H1 (cell line): ENCODE results near the gene GNAT2. TPM values are rescaled to one million over a fixed set of nuclear protein-coding genes. Genes with fewer than 3 reads are reported as not detected.

ENCODE experiments used
- BRCA1 ChIP-seq: IDR thresholded peaks from 2 replicates; pipeline ENCODE4 v1.6.1; 2012; ENCODE audit warnings: low read depth, low read length, improper control_type of control experiment
- FOSL1 ChIP-seq: IDR thresholded peaks from 2 replicates; pipeline ENCODE4 v1.6.1; 2011; ENCODE audit warnings: mild to moderate bottlenecking, low read depth, low read length, moderate library complexity; ENCODE audit not compliant: insufficient read depth
- MAFK ChIP-seq: IDR thresholded peaks from 2 replicates; pipeline ENCODE4 v1.6.1; 2012; ENCODE audit warnings: low read depth, mild to moderate bottlenecking, improper control_type of control experiment, low read length
- SIRT6 ChIP-seq: IDR thresholded peaks from one replicate; pipeline ENCODE4 v1.7.1; 2012; ENCODE audit warnings: low read length, inconsistent platforms
- SP4 ChIP-seq: IDR thresholded peaks from 2 replicates; pipeline ENCODE4 v1.6.1; 2012; ENCODE audit warnings: low read length, inconsistent platforms
- SRF ChIP-seq: IDR thresholded peaks from 2 replicates; pipeline ENCODE4 v1.6.1; 2011; ENCODE audit warnings: mild to moderate bottlenecking, low read depth, low read length, moderate library complexity
- polyA plus RNA-seq, 7 experiments: library from polyadenylated mRNA; depleted of rRNA in 3 of 7; stranded (reverse) in 5 of 7; unstranded in 2 of 7; fragments of >200 nt in 5 of 7; fragments of 200-250 nt in 2 of 7; gene quantifications; 1 replicate in 5 of 7; 2 replicates in 1 of 7; 4 replicates in 1 of 7; pipeline versions ENCODE4 v1.2.1 to v1.2.3, GENCODE V29; 2011 to 2013; ENCODE audit warnings: missing spikeins in 2 of 7, mixed read lengths in 2 of 7
- total RNA-seq: library from RNA; stranded (reverse); fragmentation: NEBNext Ultra II Directional; extraction: Animal tissue kit (Norgen Biotek cat#: 25700); gene quantifications from 2 replicates; pipeline ENCODE4 v1.2.1, GENCODE V29; 2021
- TF ChIP-seq, protein P1 (sequence below): fragments of 300-600 bp; sonication (generic); IDR thresholded peaks from 2 replicates; pipeline ENCODE4 v1.7.1; 2012; ENCODE audit warnings: low read length, moderate library complexity, mild to moderate bottlenecking, inconsistent platforms; ENCODE audit not compliant: insufficient replicate concordance
- TF ChIP-seq, protein P2 (sequence below), 3 experiments: IDR thresholded peaks; 1 replicate in 2 of 3; 2 replicates in 1 of 3; pipeline versions ENCODE4 v1.5.1 to v1.6.1; 2011; ENCODE audit warnings: low read length in 3 of 3, mild to moderate bottlenecking in 3 of 3, inconsistent platforms in 2 of 3, low read depth in 1 of 3, moderate library complexity in 1 of 3; ENCODE audit not compliant: insufficient read depth in 1 of 3; ENCODE audit errors: control extremely low read depth in 1 of 3

Gene GNAT2
- total and polyA plus RNA-seq, 2 of the 8 experiments (the other 6 are each of a cell fraction or from before 2014, with no cell fraction given) = 0.05 TPM; not detected in 1

DNA sequence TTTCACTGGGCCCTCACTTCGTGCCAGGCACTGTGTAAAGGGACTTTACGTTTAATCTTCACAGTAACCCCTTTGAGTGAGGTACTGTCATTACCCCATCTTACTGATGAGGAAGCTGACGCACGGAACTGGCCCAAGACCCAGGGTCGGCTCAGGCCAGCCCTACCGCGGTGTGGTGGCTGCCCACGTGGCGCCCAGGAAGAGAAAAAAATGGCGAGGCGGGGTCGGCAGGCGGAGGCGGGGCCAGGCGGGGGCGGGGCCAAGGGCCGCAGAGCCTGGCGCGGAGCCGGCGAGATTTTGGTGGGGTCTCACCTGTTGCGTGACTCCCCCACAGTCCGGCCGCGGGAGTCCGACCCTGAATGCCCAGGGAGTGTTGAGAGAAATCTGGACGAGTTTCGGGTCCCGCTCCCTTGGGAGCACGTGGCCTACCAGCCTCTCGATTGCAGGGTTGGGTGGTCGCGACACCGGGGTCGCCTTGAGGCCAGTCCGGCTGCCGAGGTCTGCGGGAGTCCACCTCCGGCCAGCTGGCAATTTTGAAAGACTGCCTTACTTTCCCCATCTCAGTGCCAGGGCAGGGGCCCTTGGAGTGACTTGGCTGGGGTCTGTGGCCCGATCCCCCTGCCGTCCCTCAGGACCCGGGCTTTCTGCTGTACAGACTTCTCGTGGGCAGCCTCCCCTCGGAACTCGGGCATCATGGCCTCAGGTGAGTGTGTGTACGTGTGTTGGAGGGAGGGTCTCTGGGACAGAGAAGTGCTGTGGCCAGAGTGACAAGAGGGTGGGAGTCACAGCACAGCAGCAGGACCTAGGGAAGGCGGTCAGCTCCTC is at the start of gene GNAT2, which contains the start of gene AMPD2 (continued):
- TF ChIP-seq, protein P1, sequence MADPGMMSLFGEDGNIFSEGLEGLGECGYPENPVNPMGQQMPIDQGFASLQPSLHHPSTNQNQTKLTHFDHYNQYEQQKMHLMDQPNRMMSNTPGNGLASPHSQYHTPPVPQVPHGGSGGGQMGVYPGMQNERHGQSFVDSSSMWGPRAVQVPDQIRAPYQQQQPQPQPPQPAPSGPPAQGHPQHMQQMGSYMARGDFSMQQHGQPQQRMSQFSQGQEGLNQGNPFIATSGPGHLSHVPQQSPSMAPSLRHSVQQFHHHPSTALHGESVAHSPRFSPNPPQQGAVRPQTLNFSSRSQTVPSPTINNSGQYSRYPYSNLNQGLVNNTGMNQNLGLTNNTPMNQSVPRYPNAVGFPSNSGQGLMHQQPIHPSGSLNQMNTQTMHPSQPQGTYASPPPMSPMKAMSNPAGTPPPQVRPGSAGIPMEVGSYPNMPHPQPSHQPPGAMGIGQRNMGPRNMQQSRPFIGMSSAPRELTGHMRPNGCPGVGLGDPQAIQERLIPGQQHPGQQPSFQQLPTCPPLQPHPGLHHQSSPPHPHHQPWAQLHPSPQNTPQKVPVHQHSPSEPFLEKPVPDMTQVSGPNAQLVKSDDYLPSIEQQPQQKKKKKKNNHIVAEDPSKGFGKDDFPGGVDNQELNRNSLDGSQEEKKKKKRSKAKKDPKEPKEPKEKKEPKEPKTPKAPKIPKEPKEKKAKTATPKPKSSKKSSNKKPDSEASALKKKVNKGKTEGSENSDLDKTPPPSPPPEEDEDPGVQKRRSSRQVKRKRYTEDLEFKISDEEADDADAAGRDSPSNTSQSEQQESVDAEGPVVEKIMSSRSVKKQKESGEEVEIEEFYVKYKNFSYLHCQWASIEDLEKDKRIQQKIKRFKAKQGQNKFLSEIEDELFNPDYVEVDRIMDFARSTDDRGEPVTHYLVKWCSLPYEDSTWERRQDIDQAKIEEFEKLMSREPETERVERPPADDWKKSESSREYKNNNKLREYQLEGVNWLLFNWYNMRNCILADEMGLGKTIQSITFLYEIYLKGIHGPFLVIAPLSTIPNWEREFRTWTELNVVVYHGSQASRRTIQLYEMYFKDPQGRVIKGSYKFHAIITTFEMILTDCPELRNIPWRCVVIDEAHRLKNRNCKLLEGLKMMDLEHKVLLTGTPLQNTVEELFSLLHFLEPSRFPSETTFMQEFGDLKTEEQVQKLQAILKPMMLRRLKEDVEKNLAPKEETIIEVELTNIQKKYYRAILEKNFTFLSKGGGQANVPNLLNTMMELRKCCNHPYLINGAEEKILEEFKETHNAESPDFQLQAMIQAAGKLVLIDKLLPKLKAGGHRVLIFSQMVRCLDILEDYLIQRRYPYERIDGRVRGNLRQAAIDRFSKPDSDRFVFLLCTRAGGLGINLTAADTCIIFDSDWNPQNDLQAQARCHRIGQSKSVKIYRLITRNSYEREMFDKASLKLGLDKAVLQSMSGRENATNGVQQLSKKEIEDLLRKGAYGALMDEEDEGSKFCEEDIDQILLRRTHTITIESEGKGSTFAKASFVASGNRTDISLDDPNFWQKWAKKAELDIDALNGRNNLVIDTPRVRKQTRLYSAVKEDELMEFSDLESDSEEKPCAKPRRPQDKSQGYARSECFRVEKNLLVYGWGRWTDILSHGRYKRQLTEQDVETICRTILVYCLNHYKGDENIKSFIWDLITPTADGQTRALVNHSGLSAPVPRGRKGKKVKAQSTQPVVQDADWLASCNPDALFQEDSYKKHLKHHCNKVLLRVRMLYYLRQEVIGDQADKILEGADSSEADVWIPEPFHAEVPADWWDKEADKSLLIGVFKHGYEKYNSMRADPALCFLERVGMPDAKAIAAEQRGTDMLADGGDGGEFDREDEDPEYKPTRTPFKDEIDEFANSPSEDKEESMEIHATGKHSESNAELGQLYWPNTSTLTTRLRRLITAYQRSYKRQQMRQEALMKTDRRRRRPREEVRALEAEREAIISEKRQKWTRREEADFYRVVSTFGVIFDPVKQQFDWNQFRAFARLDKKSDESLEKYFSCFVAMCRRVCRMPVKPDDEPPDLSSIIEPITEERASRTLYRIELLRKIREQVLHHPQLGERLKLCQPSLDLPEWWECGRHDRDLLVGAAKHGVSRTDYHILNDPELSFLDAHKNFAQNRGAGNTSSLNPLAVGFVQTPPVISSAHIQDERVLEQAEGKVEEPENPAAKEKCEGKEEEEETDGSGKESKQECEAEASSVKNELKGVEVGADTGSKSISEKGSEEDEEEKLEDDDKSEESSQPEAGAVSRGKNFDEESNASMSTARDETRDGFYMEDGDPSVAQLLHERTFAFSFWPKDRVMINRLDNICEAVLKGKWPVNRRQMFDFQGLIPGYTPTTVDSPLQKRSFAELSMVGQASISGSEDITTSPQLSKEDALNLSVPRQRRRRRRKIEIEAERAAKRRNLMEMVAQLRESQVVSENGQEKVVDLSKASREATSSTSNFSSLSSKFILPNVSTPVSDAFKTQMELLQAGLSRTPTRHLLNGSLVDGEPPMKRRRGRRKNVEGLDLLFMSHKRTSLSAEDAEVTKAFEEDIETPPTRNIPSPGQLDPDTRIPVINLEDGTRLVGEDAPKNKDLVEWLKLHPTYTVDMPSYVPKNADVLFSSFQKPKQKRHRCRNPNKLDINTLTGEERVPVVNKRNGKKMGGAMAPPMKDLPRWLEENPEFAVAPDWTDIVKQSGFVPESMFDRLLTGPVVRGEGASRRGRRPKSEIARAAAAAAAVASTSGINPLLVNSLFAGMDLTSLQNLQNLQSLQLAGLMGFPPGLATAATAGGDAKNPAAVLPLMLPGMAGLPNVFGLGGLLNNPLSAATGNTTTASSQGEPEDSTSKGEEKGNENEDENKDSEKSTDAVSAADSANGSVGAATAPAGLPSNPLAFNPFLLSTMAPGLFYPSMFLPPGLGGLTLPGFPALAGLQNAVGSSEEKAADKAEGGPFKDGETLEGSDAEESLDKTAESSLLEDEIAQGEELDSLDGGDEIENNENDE = no peak
- TF ChIP-seq SP4 (0 out of 2 replicates have a peak, but pooled peaks have one; percentile 8), SIRT6 (no peak), SRF (no peak), BRCA1 (no peak), FOSL1 (no peak), MAFK (no peak)
- TF ChIP-seq, protein P2, sequence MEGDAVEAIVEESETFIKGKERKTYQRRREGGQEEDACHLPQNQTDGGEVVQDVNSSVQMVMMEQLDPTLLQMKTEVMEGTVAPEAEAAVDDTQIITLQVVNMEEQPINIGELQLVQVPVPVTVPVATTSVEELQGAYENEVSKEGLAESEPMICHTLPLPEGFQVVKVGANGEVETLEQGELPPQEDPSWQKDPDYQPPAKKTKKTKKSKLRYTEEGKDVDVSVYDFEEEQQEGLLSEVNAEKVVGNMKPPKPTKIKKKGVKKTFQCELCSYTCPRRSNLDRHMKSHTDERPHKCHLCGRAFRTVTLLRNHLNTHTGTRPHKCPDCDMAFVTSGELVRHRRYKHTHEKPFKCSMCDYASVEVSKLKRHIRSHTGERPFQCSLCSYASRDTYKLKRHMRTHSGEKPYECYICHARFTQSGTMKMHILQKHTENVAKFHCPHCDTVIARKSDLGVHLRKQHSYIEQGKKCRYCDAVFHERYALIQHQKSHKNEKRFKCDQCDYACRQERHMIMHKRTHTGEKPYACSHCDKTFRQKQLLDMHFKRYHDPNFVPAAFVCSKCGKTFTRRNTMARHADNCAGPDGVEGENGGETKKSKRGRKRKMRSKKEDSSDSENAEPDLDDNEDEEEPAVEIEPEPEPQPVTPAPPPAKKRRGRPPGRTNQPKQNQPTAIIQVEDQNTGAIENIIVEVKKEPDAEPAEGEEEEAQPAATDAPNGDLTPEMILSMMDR (IDR thresholded peaks at IDR 0.05; ENCODE audit: control extremely low read depth in 1 of 3, insufficient read depth in 1 of 3, low read depth in 1 of 3, low read length in 3 of 3) = no peak
